WERI-Rb-1 (cell line): ENCODE results near the gene TAC4.

Source experiments
- DNase-seq: peaks from one replicate; pipeline ENCODE4 v3.0.0-alpha.2; 2020
- H3K27ac ChIP-seq: fragments of 250-450 bp; sonication (Bioruptor Pico); 2 replicates; pipeline ENCODE4 v1.5.1; 2020; ENCODE audit warnings: mild to moderate bottlenecking, moderate library complexity
- H3K27me3 ChIP-seq: fragments of 250-450 bp; sonication (Bioruptor Pico); 2 replicates; pipeline ENCODE4 v1.5.1; 2021; ENCODE audit warnings: mild to moderate bottlenecking, low read depth, moderate library complexity; ENCODE audit not compliant: insufficient read depth, severe bottlenecking
- H3K36me3 ChIP-seq: fragments of 250-450 bp; sonication (Bioruptor Pico); 2 replicates; pipeline ENCODE4 v1.5.1; 2020; ENCODE audit warnings: mild to moderate bottlenecking, moderate library complexity
- H3K4me3 ChIP-seq: 2 replicates; pipeline ENCODE4 v1.5.1; 2011; ENCODE audit warnings: low read depth, mild to moderate bottlenecking, control low read depth, low read length
- H3K9me3 ChIP-seq: fragments of 250-450 bp; sonication (Bioruptor Pico); 2 replicates; pipeline ENCODE4 v1.5.1; 2021; ENCODE audit warnings: mild to moderate bottlenecking, moderate library complexity; ENCODE audit not compliant: severe bottlenecking
- TF ChIP-seq, protein P1 (sequence below): IDR thresholded peaks from 2 replicates; pipeline ENCODE4 v1.5.1; 2011; ENCODE audit warnings: low read depth, mild to moderate bottlenecking, control low read depth, inconsistent platforms, low read length

Gene TAC4

DNA sequence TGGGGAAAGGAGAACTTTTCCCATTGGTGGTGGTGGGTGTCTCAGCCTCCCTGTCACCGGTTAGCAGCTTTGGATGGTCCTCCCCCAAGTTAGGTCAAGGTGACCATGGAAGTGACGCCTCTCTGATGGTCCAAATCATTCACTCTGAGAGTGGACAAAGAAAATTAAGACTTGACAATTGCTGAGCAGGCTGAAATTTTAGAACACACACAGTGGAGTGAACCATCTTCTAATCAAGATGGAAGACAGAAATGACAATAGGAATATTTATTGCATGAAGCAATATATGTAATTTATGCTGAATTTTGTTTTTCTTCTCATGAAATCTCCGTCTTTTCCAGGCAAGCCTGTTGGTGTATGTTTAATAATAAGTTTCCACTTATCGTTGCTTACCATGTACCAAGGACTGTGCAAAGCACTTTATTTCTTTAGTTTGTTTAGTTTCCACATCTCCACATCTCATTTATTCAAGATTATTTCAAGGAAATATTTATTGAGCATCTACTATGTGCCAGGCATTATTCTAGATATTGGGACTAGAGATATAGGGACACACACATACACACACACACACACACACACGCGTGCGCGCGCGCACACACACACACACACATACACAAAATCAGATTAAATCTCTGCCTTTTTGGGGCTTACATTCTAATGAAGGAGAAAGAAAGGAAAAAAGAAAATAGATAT lies 44.0 kb upstream of the TAC4 start:
- Histone ChIP-seq H3K27me3 (no peaks in the 10 kb centered on the region), H3K27ac (no peak overlapping the region), H3K36me3 (no peaks in the 10 kb centered on the region), H3K9me3 (no peaks in the 10 kb centered on the region), H3K4me3 (no peak overlapping the region)
- TF ChIP-seq, protein P1, sequence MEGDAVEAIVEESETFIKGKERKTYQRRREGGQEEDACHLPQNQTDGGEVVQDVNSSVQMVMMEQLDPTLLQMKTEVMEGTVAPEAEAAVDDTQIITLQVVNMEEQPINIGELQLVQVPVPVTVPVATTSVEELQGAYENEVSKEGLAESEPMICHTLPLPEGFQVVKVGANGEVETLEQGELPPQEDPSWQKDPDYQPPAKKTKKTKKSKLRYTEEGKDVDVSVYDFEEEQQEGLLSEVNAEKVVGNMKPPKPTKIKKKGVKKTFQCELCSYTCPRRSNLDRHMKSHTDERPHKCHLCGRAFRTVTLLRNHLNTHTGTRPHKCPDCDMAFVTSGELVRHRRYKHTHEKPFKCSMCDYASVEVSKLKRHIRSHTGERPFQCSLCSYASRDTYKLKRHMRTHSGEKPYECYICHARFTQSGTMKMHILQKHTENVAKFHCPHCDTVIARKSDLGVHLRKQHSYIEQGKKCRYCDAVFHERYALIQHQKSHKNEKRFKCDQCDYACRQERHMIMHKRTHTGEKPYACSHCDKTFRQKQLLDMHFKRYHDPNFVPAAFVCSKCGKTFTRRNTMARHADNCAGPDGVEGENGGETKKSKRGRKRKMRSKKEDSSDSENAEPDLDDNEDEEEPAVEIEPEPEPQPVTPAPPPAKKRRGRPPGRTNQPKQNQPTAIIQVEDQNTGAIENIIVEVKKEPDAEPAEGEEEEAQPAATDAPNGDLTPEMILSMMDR, result no peak
- DNase-seq, result no peak

DNA sequence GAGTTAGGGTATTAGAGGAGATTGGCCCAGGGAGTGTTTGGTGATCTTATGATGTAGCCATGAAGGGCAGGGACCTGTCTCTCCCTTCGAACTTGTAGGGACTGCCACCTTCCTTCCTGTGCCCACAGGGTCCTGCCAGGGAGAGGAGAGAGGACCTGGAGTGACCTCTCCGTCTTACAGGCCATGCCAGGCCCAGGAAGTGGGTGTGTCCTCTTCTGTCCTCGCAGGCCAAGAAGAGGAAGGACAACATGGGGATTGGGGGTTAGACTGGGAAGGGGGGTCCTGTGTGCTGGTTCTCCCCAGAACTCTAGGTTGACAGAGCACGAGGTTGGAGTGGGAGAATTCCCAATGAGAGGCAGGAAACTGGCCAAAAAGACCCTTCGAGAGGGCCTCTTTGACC lies 43.4 kb upstream of the TAC4 start:
- Histone ChIP-seq H3K9me3 (no peaks in the 10 kb centered on the region), H3K27me3 (no peaks in the 10 kb centered on the region), H3K27ac (no peak overlapping the region), H3K4me3 (no peak overlapping the region), H3K36me3 (no peaks in the 10 kb centered on the region)
- TF ChIP-seq, protein P1, result no peak
- DNase-seq, result no peak

DNA sequence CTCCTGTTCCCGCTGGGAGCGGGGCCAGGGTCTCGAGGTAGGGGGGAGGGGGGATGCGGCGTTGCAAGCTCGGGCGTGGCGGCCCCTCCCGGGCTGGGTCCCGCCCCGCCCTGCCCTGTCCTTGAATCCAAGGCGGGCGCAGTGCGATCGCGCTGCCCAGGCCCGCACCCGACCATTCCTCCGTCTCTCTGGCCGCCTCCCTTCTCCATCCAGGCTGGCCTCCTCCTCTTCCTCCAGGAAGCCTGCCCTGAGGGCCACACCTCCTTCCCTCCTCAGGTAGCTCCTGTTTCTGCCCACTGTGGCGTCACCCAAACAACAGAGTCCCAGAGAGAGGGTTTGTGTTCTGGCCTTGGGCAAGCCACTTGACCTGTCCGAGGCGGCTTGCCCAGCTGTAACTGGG lies 43.0 kb upstream of the TAC4 start:
- TF ChIP-seq, protein P1, result no peak
- Histone ChIP-seq H3K4me3 (no peak overlapping the region), H3K27me3 (no peaks in the 10 kb centered on the region), H3K36me3 (no peaks in the 10 kb centered on the region), H3K9me3 (no peaks in the 10 kb centered on the region), H3K27ac (no peak overlapping the region)
- DNase-seq, result no peak

DNA sequence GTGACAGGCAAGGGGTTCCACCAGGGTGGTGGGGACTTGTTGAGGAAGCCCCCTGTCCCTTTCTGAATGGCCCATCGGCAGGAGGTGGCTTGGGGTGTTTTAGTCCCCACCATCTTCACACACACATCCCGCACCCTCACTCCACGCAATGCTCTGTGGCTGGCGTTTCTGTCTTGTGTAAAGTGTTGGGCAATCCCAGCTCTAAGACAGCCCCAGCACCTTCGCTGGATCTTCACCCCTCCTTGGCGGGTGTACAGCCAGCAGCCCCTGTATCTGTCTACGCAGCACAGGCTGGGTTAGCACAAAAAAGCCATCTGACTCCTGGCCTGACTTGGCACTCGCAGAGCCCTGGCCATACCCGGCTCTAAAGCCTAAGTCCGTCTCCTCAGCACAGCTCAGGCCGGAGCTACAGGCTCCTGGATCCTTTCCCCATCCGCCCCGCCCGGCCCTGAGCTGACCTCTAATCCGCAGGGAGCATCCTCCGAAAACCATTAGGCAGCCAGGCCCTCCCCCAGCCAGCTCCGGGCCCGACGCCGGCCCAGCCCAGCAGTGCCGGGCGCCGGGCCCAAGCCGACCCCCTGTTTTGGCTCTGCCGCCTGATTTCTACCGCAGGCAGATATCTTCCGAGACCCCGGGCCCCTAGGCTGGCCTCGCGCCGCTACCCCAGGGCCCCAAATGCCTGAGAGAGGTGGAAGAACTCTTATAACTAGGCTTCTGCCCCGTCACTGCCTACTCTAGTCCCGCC lies 42.4 kb upstream of the TAC4 start:
- DNase-seq, result peak; percentile 56
- Histone ChIP-seq H3K27me3 (no peaks in the 10 kb centered on the region), H3K9me3 (no peaks in the 10 kb centered on the region), H3K27ac (no peak overlapping the region), H3K36me3 (no peaks in the 10 kb centered on the region), H3K4me3 (no peak overlapping the region)
- TF ChIP-seq, protein P1, result no peak

DNA sequence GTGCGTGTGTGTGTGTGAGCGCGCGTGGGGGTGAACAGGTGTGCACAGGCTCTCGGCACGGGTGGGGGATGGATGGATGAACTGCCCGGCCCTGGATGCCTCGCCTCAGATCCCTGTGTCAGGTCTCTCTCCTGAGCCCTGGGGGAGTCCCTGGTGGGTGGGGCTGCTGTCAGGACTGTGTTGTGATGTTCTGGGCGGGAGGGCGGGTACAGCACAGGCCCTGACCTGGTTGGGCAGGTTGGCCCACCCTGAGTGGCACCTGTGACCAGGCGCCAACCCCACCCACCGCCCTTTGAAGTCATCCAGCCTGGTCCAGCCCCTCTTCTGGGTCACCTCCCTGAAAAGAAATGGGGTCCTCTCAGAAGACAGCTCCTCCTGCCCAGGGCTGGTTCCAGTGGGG lies 41.6 kb upstream of the TAC4 start:
- Histone ChIP-seq H3K9me3 (no peaks in the 10 kb centered on the region), H3K27ac (no peak overlapping the region), H3K36me3 (no peaks in the 10 kb centered on the region), H3K27me3 (no peaks in the 10 kb centered on the region), H3K4me3 (no peak overlapping the region)
- no peak for DNase-seq
- TF ChIP-seq, protein P1, result no peak
